IMR-90 (cell line): ENCODE measurements around the gene FGFR4.

ENCODE experiments used
- BHLHE40 ChIP-seq: fragments of 150-350 bp; IDR thresholded peaks from 2 replicates; pipeline ENCODE4 v1.6.1; 2016; ENCODE audit warnings: mild to moderate bottlenecking, low read depth, low read length
- CEBPB ChIP-seq: IDR thresholded peaks from 2 replicates; pipeline ENCODE4 v1.6.1; 2012; ENCODE audit warnings: low read depth, low read length, improper control_type of control experiment
- ELK1 ChIP-seq: fragments of 150-350 bp; IDR thresholded peaks from 2 replicates; pipeline ENCODE4 v1.6.1; 2016; ENCODE audit warnings: low read depth, mild to moderate bottlenecking, low read length, moderate library complexity, borderline replicate concordance
- MAFK ChIP-seq: IDR thresholded peaks from 2 replicates; pipeline ENCODE4 v1.6.1; 2012; ENCODE audit warnings: low read depth, low read length, improper control_type of control experiment
- MXI1 ChIP-seq: IDR thresholded peaks from 2 replicates; pipeline ENCODE4 v1.6.1; 2012; ENCODE audit warnings: low read depth, mild to moderate bottlenecking, low read length, moderate library complexity, borderline replicate concordance
- POLR2A ChIP-seq: IDR thresholded peaks from 2 replicates; pipeline ENCODE4 v1.6.1; 2012; ENCODE audit warnings: mild to moderate bottlenecking, low read depth, low read length
- RAD21 ChIP-seq: IDR thresholded peaks from 2 replicates; pipeline ENCODE4 v1.6.1; 2012; ENCODE audit warnings: low read length, improper control_type of control experiment
- RFX5 ChIP-seq: IDR thresholded peaks from 2 replicates; pipeline ENCODE4 v1.8.0; 2012; ENCODE audit warnings: low read depth, mild to moderate bottlenecking, low read length, moderate library complexity
- TF ChIP-seq, protein P1 (sequence below): conservative IDR thresholded peaks from 2 replicates; pipeline ENCODE4 v1.5.1; 2012; ENCODE audit warnings: mild to moderate bottlenecking, low read depth, low read length, improper control_type of control experiment

DNA sequence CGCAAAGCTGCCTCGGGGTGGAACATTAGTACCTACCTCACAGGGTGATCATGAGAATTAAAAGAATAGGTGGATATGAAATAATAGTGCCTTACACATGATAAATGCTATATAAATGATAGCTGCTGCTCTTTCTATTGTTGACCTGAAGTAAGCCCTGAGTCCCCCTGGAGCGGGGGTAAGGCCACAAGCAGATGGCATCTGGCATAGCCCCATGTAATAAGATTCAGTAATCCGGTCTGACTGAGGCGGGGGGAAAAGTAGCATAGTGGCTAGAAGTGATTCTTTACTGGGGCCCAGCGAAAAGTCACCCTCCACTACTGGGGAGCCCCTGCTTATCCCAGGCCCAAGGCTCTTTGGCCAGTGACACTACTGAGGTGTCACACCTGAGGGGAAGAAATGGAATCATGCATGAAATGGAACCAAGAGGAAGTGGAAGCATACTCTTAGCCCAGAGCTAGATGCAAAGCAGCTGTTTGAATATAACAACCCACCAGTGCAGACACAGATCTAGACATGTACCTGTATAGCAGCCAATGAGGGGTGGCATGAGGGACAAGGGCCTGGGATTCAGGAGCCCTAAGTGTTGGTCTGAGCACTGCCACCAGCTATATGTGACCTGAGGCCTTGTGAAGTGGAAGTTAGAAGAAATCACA is 16.1 kb upstream of the FGFR4 start:
- TF ChIP-seq, protein P1, sequence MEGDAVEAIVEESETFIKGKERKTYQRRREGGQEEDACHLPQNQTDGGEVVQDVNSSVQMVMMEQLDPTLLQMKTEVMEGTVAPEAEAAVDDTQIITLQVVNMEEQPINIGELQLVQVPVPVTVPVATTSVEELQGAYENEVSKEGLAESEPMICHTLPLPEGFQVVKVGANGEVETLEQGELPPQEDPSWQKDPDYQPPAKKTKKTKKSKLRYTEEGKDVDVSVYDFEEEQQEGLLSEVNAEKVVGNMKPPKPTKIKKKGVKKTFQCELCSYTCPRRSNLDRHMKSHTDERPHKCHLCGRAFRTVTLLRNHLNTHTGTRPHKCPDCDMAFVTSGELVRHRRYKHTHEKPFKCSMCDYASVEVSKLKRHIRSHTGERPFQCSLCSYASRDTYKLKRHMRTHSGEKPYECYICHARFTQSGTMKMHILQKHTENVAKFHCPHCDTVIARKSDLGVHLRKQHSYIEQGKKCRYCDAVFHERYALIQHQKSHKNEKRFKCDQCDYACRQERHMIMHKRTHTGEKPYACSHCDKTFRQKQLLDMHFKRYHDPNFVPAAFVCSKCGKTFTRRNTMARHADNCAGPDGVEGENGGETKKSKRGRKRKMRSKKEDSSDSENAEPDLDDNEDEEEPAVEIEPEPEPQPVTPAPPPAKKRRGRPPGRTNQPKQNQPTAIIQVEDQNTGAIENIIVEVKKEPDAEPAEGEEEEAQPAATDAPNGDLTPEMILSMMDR = no peak
- TF ChIP-seq RFX5 (no peak), POLR2A (no peak), BHLHE40 (no peak), CEBPB (no peak), ELK1 (no peak), MXI1 (no peak), RAD21 (no peak), MAFK (no peak)
